GM10248 (cell line): ENCODE results near the gene UPP1.

ENCODE experiments used
- CTCF ChIA-PET: fragments of 300-600 bp; sonication (Branson Sonifier 250); formaldehyde crosslinking; extraction: SDS; loops from one replicate; lab custom pipeline; 2021; ENCODE audit warnings: antibody characterized with exemption; lab: Yijun Ruan, JAX
- POLR2A ChIA-PET: fragments of 350-650 bp; sonication (Branson Sonifier 250); formaldehyde crosslinking; extraction: SDS; loops from one replicate; lab custom pipeline; 2020; ENCODE audit warnings: antibody characterized with exemption; lab: Yijun Ruan, JAX
- DNase-seq: peaks from one replicate; pipeline ENCODE4 v3.0.0; 2012; ENCODE audit errors: extremely low spot score
- TF ChIP-seq, protein P1 (sequence below): IDR thresholded peaks from 2 replicates; pipeline ENCODE4 v1.5.1; 2012; ENCODE audit warnings: mild to moderate bottlenecking, low read depth; ENCODE audit errors: extremely low read depth, missing control alignments, control extremely low read depth

The UPP1 gene

DNA sequence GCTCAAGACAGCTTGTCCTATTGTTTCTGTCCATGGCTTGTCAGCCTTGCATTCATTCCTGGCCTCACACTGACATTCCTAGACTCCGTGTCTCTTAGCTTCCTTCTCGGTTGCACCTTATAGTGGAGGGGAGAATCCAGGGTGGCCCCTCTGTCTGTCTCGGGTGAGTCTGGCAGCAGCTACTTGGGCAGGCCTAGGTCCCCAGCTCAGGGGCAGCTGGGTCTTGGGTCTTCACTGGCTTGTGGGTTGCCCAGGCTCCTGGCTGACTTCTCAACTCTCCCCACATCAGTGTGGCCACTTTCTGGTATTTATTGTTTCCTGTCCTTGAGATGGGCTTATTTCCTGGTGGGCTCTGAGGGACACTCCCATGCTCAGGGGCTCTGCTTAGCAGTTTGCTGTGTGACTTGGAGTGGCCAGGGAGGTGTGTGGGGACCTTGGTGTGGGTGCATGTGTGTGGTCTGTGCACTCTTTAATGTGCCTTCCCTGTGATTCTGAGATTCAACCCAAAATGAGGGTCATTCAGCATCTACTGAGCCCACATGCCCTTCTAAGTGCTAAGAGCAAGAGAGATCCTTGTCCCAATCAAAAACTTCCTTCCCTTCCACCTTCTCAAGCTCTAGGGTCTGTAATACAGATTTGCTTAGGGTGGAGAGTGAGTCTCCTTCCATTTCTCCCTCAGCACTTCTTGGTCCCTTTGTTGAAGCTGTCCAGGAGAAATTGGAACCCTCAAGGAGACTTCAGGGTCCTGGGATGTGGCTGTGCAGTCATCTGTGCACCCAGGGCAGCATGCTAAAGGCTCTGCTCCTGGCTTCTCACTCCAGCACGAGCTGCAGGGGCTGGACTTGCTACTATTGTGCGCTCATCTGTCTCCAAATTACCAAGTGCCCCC, 20.1 kb downstream of the UPP1 start:
- POLR2A ChIA-PET, result no interaction called here
- CTCF ChIA-PET, result interaction anchor here (0.7 to 10.6 kb wide), 45 partner anchors 8 to 843 kb away, joined by 3 to 187 read pairs (median 7); partner anchors contain the start of gene PKD1L1
- no peak for DNase-seq
- TF ChIP-seq, protein P1, sequence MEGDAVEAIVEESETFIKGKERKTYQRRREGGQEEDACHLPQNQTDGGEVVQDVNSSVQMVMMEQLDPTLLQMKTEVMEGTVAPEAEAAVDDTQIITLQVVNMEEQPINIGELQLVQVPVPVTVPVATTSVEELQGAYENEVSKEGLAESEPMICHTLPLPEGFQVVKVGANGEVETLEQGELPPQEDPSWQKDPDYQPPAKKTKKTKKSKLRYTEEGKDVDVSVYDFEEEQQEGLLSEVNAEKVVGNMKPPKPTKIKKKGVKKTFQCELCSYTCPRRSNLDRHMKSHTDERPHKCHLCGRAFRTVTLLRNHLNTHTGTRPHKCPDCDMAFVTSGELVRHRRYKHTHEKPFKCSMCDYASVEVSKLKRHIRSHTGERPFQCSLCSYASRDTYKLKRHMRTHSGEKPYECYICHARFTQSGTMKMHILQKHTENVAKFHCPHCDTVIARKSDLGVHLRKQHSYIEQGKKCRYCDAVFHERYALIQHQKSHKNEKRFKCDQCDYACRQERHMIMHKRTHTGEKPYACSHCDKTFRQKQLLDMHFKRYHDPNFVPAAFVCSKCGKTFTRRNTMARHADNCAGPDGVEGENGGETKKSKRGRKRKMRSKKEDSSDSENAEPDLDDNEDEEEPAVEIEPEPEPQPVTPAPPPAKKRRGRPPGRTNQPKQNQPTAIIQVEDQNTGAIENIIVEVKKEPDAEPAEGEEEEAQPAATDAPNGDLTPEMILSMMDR, result no peak

GRCh38 chr7:48109848-48110663, 21.0 kb downstream of the UPP1 start:
- DNase-seq, result peak; percentile 82
- POLR2A ChIA-PET, result no interaction called here
- CTCF ChIA-PET, result interaction anchor here (0.6 to 10.6 kb wide), 63 partner anchors 7 to 844 kb away, joined by 3 to 187 read pairs (median 6); partner anchors contain the start of genes PKD1L1 and UPP1
- TF ChIP-seq, protein P1, result peak; percentile 98

GRCh38 chr7:48110868-48111267, 21.8 kb downstream of the UPP1 start:
- TF ChIP-seq, protein P1, result no peak
- POLR2A ChIA-PET, result interaction anchor here (0.6 kb wide), 1 partner anchor 114 kb away, joined by 3 read pairs; no protein-coding TSS in a partner anchor
- CTCF ChIA-PET, result interaction anchor here (0.6 to 10.6 kb wide), 59 partner anchors 8 to 845 kb away, joined by 3 to 187 read pairs (median 6); partner anchors contain the start of genes PKD1L1 and UPP1

GRCh38 chr7:48111596-48111995, 22.5 kb downstream of the UPP1 start:
- ChIA-PET CTCF (interaction anchor here (1.3 to 8.3 kb wide), 12 partner anchors 9 to 180 kb away, joined by 4 to 88 read pairs (median 8); no protein-coding TSS in a partner anchor), POLR2A (interaction anchor here (0.6 kb wide), 1 partner anchor 115 kb away, joined by 3 read pairs; no protein-coding TSS in a partner anchor)
- TF ChIP-seq, protein P1, result no peak
- no peak for DNase-seq

More at GRCh38 chr7:48110868-48111267, 21.8 kb downstream of the UPP1 start:
- no peak for DNase-seq

DNA sequence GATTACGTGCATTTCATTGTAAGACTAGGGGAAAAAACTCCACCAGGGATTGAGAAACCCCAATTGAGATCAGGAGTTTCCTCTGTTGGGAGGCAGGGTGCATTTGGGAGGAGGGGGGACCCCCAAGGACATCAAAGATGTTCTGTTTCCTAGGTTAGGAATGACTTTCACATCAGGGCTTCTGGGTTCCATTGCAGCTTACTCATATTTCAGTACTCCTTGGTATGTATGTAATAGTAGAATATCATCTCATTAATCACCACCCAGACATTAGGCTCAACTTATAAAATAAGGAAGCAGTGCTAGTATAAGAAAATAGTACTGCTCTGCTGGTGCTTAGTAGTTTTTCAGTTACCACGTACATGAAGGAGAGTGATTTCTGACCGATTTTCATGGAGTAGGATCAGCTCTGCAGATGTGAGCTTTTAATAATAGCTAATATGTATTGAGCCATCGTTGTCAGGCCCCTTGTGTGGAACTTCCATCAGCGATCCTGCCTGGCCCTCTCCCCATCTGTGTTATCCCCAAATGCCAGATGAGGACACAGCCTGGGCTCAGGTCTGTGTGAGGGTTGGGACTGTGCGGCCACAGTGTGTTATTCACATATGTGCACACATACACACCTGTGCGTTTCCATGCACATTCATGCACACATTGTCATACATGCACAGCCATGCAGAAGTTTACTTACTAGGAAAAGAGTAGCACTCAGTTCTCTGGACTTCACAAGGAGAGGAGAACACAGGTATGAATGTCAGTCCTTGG, 23.5 kb downstream of the UPP1 start:
- ChIA-PET CTCF (interaction anchor here (1.2 to 8.3 kb wide), 4 partner anchors 28 to 168 kb away, joined by 3 to 88 read pairs (median 6); no protein-coding TSS in a partner anchor), POLR2A (no interaction called here)
- DNase-seq, result no peak
- TF ChIP-seq, protein P1, result no peak
